ENCODE results near the gene FN1.

Gene FN1

DNA sequence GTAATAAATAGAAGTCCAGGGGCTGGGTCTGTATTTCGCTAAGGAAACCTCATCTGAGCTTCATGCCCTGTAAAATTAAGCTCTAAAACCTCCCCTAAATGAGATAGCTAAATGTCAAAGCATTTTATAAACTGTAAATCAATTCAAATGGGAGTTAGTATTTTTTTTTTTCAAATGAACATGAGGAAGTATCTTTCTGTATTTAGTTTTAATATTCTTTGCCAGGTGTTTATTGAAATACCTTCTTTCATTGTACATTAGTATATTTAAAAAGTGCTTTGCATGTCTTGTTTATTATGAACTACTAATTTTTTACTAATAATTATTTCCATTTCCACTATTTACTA lies 76.3 kb downstream of the FN1 start:
- Histone ChIP-seq H3K27ac (no peak overlapping the region), H3K27me3 (no peaks in the 10 kb centered on the region), H3K4me3 (no peak overlapping the region), H3K36me3 (peaks cover 37 to 89% (median 60%) of the 10 kb centered on the region in 11 experiments), H3K4me1 (no peaks in the 10 kb centered on the region), H4K20me1 (peaks cover 0 to 56% (median 0%) of the 10 kb centered on the region in 11 experiments; a peak in 6 of 22 replicates), H3K9ac (no peak overlapping the region), H3K9me3 (replicated peaks in 1 of 11) (no peaks in the 10 kb centered on the region), H3K4me2 (no peak overlapping the region)
- no peak for TF ChIP-seq Cebpa-rat (IDR thresholded peaks at IDR 0.05)

DNA sequence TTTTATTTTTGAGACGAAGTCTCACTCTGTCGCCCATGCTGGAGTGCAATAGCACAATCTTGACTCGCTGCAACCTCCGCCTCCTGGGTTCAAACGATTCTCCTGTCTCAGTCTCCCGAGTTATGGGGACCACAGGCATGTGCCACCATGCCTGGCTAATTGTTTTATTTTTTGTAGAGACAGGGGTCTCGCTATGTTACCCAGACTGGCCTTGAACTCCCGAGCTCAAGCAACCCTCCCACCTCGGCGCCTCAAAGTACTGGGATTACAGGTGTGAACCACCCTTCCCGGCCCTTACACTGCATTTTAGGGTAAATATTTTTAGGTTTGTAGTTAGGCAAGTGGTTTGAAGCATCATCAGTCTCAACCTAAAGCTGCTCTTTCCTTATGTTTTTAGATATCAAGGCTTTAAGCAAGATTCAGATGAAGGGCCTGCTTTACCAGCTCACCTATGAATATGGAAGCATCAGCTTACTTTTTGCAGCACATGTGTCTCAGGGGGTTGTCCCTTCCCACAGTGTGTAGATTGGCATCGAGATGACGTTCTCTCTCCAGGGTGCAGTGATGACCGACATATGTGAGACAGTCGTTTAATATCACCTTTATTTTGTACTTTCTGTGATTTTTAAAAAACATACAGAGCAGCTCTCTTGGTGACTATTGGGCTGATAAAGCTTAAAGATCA lies 76.8 kb downstream of the FN1 start:
- Histone ChIP-seq H3K27ac (no peak overlapping the region), H3K4me3 (no peak overlapping the region), H4K20me1 (peaks cover 0 to 51% (median 0%) of the 10 kb centered on the region in 11 experiments; a peak in 6 of 22 replicates), H3K36me3 (peaks cover 38 to 89% (median 56%) of the 10 kb centered on the region in 11 experiments), H3K9ac (no peak overlapping the region), H3K9me3 (replicated peaks in 1 of 11) (no peaks in the 10 kb centered on the region), H3K4me1 (no peaks in the 10 kb centered on the region), H3K27me3 (no peaks in the 10 kb centered on the region), H3K4me2 (no peak overlapping the region)
- no peak for TF ChIP-seq Cebpa-rat (IDR thresholded peaks at IDR 0.05)

DNA sequence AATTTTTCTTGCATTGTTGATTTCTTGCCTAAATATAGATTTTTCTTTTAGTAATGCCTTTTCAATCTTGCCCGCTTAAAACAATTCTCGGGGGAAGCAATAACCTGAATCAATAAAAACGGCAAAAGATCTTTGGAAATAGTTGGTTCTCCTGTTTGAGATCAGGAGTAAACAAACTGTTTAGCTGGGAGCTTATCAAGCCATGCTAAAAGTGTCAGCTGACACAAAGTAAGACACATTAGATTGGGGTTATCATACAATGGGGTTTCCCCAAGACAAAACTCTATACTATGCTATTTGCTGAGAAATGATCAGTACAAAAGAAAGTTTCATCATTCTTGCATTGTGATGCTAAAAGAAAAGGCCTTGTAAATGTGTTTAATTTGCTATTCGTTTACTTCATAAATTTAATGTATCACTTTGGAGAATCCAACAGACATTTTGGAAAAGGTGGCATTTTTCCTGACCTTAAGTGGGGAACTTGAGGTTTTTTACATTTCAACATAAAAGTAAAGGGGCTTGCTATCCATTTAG lies 77.5 kb downstream of the FN1 start:
- no peak overlapping the region for H3K27ac ChIP-seq
- no peak for TF ChIP-seq Cebpa-rat (IDR thresholded peaks at IDR 0.05)

DNA sequence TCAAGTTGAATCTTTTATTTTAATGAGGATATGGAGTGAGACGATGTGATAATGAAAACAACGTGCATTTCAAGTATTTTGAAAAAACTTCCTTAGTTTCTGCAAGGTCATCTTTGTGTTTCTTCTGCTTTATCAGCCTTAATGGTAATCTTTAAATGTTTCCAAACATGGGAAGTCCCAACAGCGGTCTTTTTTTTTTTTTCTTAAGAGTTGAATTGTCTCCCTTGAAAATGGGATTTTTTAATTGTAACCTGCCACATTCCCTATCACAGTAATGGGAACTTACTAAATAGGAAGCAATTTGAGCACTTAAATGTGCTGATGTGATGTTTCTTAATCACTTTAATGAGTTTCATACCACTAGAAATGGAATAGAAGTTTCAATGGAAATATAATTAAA lies 78.2 kb downstream of the FN1 start:
- H3K27ac ChIP-seq, result no peak overlapping the region
- H3K4me3 ChIP-seq, result no peak overlapping the region
- TF ChIP-seq Cebpa-rat (IDR thresholded peaks at IDR 0.05), result no peak

More for the DNA sequence above, 77.5 kb downstream of the FN1 start:
- no peak overlapping the region for H3K4me2 ChIP-seq
- no peaks in the 10 kb centered on the region for H3K9me3 ChIP-seq (replicated peaks in 1 of 11)
- peaks cover 40 to 89% (median 56%) of the 10 kb centered on the region in 11 experiments for H3K36me3 ChIP-seq
- H3K9ac ChIP-seq, result no peak overlapping the region
- H3K4me3 ChIP-seq, result no peak overlapping the region
- H4K20me1 ChIP-seq, result peaks cover 0 to 44% (median 0%) of the 10 kb centered on the region in 11 experiments; a peak in 6 of 22 replicates
- H3K27me3 ChIP-seq, result no peaks in the 10 kb centered on the region
- H3K4me1 ChIP-seq, result no peaks in the 10 kb centered on the region

DNA sequence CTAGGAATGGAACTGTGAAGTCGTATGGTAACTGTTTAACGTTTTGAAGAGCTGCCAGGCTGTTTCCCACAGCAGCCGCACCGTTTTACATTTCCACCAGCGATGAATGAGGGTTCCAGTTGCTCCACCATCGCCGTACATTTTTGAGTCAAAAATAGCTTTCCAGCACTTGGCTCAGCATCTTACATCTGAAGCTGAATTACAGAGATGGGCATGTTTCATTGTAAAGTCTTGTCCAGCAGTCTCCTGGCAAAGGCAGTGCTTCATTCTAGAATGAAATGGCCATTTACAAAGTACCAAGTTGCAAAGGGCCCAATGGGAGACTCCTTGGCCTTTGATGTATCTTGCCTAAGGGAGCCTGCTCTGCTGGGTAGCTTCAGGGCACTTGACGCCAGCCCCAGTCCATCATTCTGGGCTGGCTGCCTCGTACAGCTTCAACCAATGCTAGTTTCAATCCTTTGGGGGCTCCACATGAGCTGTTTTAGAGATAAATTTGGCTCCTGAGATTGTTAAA lies 78.9 kb downstream of the FN1 start:
- Histone ChIP-seq H3K9ac (no peak overlapping the region), H3K27ac (no peak overlapping the region), H3K4me3 (no peak overlapping the region), H3K36me3 (peaks cover 28 to 86% (median 45%) of the 10 kb centered on the region in 11 experiments), H3K4me2 (no peak overlapping the region), H4K20me1 (peaks cover 0 to 30% (median 0%) of the 10 kb centered on the region in 11 experiments; a peak in 5 of 22 replicates), H3K4me1 (no peaks in the 10 kb centered on the region), H3K27me3 (no peaks in the 10 kb centered on the region), H3K9me3 (replicated peaks in 1 of 11) (no peaks in the 10 kb centered on the region)
- TF ChIP-seq Cebpa-rat (IDR thresholded peaks at IDR 0.05), result no peak

More for the DNA sequence above, 78.2 kb downstream of the FN1 start:
- no peak overlapping the region for H3K4me2 ChIP-seq
- no peaks in the 10 kb centered on the region for H3K9me3 ChIP-seq (replicated peaks in 1 of 11)
- no peak overlapping the region for H3K9ac ChIP-seq
- peaks cover 34 to 86% (median 52%) of the 10 kb centered on the region in 11 experiments for H3K36me3 ChIP-seq
- no peaks in the 10 kb centered on the region for H3K27me3 ChIP-seq
- peaks cover 0 to 37% (median 0%) of the 10 kb centered on the region in 11 experiments; a peak in 6 of 22 replicates for H4K20me1 ChIP-seq
- H3K4me1 ChIP-seq, result no peaks in the 10 kb centered on the region

DNA sequence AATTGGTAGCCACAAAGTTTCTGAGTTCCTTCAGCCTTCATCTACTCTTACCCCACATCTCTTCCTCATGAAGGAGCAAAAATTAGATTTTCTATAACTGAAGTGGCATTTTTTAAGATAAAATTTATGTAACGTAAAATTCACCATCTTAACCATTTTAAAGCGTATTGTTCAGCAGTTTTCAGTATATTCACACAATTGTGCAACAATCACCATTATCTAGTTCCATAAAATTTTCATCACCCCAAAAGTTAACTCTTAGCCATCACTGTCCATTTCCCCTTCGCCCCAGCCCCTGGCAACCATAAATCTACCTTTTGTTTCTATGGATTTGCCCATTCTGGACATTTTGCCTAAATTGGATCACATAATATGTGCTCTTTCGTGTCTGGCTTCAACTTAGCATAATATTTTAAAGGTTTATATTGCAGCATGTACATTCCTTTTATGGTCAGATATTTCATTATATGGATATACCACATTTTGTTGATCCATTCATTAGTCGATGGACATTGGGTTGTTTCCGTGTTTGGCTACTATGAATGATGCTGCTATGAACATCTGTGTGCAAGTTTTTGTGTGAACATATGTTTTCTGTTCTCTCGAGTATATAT lies 79.4 kb downstream of the FN1 start:
- Histone ChIP-seq H3K4me3 (no peak overlapping the region), H3K9ac (no peak overlapping the region)
- TF ChIP-seq Cebpa-rat (IDR thresholded peaks at IDR 0.05), result no peak

DNA sequence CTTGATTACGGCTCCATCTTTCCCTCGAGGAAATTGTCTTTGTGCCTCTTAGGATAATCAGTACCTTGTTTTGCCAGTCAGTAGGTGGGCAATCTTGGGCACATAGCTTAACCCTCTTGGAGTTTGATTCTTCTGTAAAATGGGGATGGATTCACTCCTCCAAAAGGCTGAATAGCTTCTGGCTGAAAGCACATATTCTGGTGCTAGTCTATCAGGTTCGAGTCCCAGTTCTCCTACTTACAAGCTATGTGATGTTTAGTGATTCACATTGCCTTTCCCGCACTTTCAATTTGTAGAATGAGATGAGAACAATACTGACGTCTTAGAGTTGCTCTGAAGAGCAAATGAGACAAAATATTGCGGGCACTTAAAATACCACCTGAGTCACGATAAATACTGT lies 80.1 kb downstream of the FN1 start:
- no peak for TF ChIP-seq Cebpa-rat (IDR thresholded peaks at IDR 0.05)
- Histone ChIP-seq H3K4me2 (no peak overlapping the region), H3K9ac (no peak overlapping the region), H3K4me3 (no peak overlapping the region), H3K9me3 (replicated peaks in 1 of 11) (no peaks in the 10 kb centered on the region), H4K20me1 (peaks cover 0 to 20% (median 0%) of the 10 kb centered on the region in 11 experiments; a peak in 5 of 22 replicates), H3K27me3 (no peaks in the 10 kb centered on the region), H3K27ac (no peak overlapping the region), H3K4me1 (no peaks in the 10 kb centered on the region), H3K36me3 (peaks cover 28 to 87% (median 44%) of the 10 kb centered on the region in 11 experiments; a peak in 21 of 22 replicates)

More for the DNA sequence above, 79.4 kb downstream of the FN1 start:
- H3K27me3 ChIP-seq, result no peaks in the 10 kb centered on the region
- no peaks in the 10 kb centered on the region for H3K4me1 ChIP-seq
- H3K36me3 ChIP-seq, result peaks cover 27 to 86% (median 44%) of the 10 kb centered on the region in 11 experiments; a peak in 21 of 22 replicates
- no peak overlapping the region for H3K4me2 ChIP-seq
- no peaks in the 10 kb centered on the region for H3K9me3 ChIP-seq (replicated peaks in 1 of 11)
- H4K20me1 ChIP-seq, result peaks cover 0 to 25% (median 0%) of the 10 kb centered on the region in 11 experiments; a peak in 5 of 22 replicates
- H3K27ac ChIP-seq, result no peak overlapping the region

DNA sequence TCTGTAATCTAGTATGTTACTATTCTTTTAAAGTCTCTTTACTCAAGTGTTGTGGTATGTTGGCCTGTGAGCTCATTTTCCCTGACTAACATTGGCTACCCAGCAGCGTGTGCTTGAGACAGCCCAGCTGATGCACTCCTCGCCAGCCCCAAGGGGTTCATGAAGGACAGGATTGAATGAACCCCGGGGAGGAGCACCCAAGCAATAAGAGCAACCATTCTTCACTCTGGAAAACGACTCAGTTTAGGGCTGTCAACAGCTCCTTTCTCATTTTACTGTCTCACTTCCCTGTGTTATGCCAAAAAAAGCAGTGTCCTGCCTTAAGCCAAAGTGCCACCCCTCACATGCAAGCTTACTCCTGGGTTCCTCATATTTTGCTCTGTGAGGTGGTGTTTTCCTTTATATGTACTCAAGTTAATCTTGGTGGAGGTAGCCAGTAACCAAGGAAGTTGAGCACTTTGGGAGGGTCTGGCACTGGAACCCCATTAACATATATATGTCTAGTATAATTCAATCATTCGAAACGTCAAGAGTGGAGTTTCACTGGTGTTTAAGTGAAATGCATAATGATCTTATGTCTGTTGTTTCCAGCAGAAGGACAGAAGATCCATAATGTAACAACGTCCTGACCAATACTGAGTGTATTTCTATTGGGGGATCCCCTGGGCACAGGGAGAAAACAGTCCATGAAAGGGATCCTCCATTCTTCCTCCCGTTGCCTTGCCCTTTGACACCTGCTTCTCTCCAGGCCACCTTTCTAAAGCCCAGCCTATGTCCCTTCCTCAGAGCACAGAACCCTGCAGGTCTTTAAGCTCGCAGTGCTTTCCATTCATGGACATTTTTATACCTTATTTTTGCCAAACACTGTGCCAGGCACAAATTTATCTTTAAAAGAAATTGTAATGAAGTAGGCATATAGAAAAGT lies 80.8 kb downstream of the FN1 start:
- Histone ChIP-seq H4K20me1 (peaks cover 0 to 20% (median 0%) of the 10 kb centered on the region in 11 experiments; a peak in 4 of 22 replicates), H3K9me3 (replicated peaks in 1 of 11) (no peaks in the 10 kb centered on the region), H3K4me3 (no peak overlapping the region), H3K4me1 (no peaks in the 10 kb centered on the region), H3K4me2 (no peak overlapping the region), H3K27me3 (no peaks in the 10 kb centered on the region), H3K27ac (no peak overlapping the region), H3K9ac (no peak overlapping the region), H3K36me3 (peaks cover 28 to 89% (median 47%) of the 10 kb centered on the region in 11 experiments)
- no peak for TF ChIP-seq Cebpa-rat (IDR thresholded peaks at IDR 0.05)
